ENCODE data around the gene TMPRSS3. TPM values are rescaled to one million over a fixed set of nuclear protein-coding genes. Genes with fewer than 3 reads are reported as not detected.
A peak's percentile ranks its signal among the peaks of the same experiment; 100 is the strongest.

The TMPRSS3 gene
- total and polyA plus RNA-seq, 7 donors, result 0.16 to 1.3 (median 0.60) TPM; not detected in 4

DNA sequence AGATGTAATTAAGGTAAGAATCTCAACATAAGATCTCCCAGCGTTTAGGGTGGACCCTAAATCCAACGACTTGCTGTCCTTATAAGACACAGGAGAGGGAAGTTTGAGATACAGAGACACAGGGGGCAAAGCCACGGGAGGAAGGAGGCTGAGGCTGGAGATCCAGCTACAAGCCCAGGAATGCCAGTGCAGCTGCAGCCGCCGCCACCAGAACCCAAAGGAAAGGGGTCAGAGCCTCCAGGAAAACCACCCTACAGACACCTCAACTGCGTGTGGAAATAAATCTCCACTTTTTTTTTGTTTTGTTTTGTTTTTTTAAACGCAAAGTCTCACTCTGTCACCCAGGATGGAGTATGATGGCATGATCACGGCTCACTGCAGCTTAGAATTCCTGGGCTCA is 17.4 kb downstream of the TMPRSS3 start:
- H3K4me1 ChIP-seq, result no peaks in the 10 kb centered on the region
- H3K9me3 ChIP-seq, result peaks cover 0 to 4% (median 0%) of the 10 kb centered on the region in 4 donors
- no peak for DNase-seq
- no peak overlapping the region for H3K4me3 ChIP-seq
- no peak overlapping the region for H3K27ac ChIP-seq
- no peaks in the 10 kb centered on the region for H3K36me3 ChIP-seq
- peaks cover 0 to 26% (median 20%) of the 10 kb centered on the region in 3 donors for H3K27me3 ChIP-seq
- TF ChIP-seq POLR2AphosphoS5 (IDR thresholded peaks at IDR 0.05) (no peak), EP300 (IDR thresholded peaks at IDR 0.05) (no peak)
- TF ChIP-seq, protein P1, sequence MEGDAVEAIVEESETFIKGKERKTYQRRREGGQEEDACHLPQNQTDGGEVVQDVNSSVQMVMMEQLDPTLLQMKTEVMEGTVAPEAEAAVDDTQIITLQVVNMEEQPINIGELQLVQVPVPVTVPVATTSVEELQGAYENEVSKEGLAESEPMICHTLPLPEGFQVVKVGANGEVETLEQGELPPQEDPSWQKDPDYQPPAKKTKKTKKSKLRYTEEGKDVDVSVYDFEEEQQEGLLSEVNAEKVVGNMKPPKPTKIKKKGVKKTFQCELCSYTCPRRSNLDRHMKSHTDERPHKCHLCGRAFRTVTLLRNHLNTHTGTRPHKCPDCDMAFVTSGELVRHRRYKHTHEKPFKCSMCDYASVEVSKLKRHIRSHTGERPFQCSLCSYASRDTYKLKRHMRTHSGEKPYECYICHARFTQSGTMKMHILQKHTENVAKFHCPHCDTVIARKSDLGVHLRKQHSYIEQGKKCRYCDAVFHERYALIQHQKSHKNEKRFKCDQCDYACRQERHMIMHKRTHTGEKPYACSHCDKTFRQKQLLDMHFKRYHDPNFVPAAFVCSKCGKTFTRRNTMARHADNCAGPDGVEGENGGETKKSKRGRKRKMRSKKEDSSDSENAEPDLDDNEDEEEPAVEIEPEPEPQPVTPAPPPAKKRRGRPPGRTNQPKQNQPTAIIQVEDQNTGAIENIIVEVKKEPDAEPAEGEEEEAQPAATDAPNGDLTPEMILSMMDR (IDR thresholded peaks at IDR 0.05), result no peak
- intact Hi-C loops (cut with DNase I), result no loop called here
- WGBS, 2 donors, result 84 to 88% methylated on average over 8 of the region's 8 CpGs

DNA sequence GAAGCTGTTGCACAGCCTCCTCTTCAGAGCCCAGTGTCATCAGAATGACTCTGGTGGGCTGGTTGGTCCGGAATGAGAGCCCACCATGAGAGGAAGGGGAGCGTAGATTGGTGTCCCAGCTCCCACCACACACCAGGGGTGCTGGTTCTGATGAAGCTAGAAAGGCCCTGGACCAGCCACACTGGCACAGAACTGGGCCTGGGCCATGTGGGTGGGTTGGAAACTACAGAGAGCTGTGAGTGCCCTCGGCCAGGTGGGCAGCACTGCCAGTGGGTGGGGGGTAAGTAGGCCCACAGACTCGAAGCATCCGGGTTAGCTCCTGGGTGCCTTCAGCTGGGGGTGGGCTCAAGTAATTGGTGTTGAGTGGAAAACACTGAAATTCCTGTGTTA is 17.9 kb downstream of the TMPRSS3 start:
- H3K27me3 ChIP-seq, result peaks cover 0 to 26% (median 20%) of the 10 kb centered on the region in 3 donors
- peaks cover 0 to 4% (median 0%) of the 10 kb centered on the region in 4 donors for H3K9me3 ChIP-seq
- intact Hi-C loops (cut with DNase I), result no loop called here
- no peak overlapping the region for H3K4me3 ChIP-seq
- H3K4me1 ChIP-seq, result no peaks in the 10 kb centered on the region
- no peak for DNase-seq
- no peaks in the 10 kb centered on the region for H3K36me3 ChIP-seq
- 85 to 91% methylated on average over 5 of the region's 5 CpGs for WGBS, 2 donors
- no peak for TF ChIP-seq POLR2A (IDR thresholded peaks at IDR 0.05)
- no peak for TF ChIP-seq POLR2AphosphoS5 (IDR thresholded peaks at IDR 0.05)
- TF ChIP-seq, protein P1 (IDR thresholded peaks at IDR 0.05), result no peak
- TF ChIP-seq EP300 (IDR thresholded peaks at IDR 0.05), result no peak
- H3K27ac ChIP-seq, result no peak overlapping the region

DNA sequence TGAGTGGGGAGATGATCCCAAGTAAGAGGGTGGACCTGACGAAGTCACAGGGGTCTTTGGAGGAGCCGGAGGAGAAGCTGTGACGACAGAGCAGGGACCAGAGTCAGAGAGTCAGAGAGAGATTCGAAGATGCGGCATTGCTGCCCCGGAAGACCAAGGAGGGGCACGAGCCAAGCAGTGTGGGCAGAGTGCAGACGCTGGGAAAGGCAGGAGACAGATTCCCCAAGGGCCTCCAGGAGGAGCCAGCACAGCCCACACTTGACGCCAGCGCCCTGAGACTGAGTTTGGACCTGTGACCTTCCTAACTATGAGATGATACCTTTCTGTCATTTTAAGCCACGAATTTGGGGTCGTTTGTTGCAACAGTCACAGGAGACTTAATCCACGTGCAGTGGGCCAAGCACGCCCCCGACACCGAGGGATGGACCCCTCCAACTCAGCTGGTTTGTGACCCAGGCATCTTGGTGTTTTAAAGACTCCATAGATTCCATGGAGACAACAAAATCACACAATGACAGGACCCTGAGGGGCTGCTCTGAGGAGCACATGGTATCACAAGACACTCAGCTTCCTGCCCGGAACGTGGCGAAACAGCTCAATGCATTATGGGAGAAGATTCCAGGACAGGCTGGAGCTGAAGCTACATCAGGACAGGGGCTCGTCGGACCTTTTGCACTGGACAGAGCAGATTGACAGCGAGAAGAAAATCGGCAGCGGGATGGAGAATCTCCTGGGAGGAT is 18.5 kb downstream of the TMPRSS3 start:
- no peak overlapping the region for H3K4me3 ChIP-seq
- no peak overlapping the region for H3K27ac ChIP-seq
- peaks cover 0 to 4% (median 0%) of the 10 kb centered on the region in 4 donors for H3K9me3 ChIP-seq
- intact Hi-C loops (cut with DNase I), result no loop called here
- 85 to 90% methylated on average over 24 of the region's 24 CpGs for WGBS, 2 donors
- peak; percentile 45 for DNase-seq
- no peaks in the 10 kb centered on the region for H3K4me1 ChIP-seq
- H3K36me3 ChIP-seq, result no peaks in the 10 kb centered on the region
- peaks cover 0 to 26% (median 20%) of the 10 kb centered on the region in 3 donors for H3K27me3 ChIP-seq
- TF ChIP-seq EP300 (IDR thresholded peaks at IDR 0.05) (no peak), POLR2AphosphoS5 (IDR thresholded peaks at IDR 0.05) (no peak), POLR2A (IDR thresholded peaks at IDR 0.05) (no peak)
- TF ChIP-seq, protein P1 (IDR thresholded peaks at IDR 0.05), result no peak

DNA sequence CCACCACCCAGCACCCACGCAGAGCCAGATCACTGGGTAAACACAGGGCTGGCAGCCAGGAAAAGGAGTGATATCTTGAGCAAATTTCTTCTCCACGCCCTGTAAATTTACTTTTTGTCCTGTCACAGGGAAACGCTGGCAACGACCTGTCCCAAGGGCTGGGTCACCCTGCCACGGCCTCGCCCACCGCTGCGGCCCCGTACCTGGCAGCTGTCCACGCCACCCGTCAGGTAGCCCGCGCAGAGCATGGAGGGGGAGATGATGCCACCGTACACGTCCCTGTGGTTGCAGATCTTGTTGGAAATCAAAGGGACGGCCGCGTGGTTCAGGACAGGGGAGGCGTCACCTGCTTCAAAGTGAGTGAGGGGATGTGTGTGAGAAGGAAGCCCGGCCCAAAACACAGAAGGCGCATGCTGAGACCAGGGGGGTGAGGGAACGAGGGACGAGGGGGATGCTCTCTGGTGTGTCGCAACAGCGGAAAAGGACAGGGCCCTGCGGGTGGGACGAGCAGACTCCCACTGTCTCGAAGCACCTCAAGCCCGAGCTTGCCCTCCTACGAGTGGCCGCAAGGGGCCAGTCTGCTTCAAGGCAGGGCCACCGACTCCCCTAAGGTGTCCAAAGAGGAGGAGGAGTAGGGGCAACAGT is 19.4 kb downstream of the TMPRSS3 start:
- intact Hi-C loops (cut with DNase I), result no loop called here
- no peak overlapping the region for H3K27ac ChIP-seq
- H3K9me3 ChIP-seq, result no peaks in the 10 kb centered on the region
- H3K4me3 ChIP-seq, result no peak overlapping the region
- TF ChIP-seq POLR2A (IDR thresholded peaks at IDR 0.05) (no peak), EP300 (IDR thresholded peaks at IDR 0.05) (no peak), POLR2AphosphoS5 (IDR thresholded peaks at IDR 0.05) (no peak)
- TF ChIP-seq, protein P1 (IDR thresholded peaks at IDR 0.05), result no peak
- DNase-seq, result no peak
- H3K36me3 ChIP-seq, result no peaks in the 10 kb centered on the region
- no peaks in the 10 kb centered on the region for H3K4me1 ChIP-seq
- peaks cover 0 to 26% (median 20%) of the 10 kb centered on the region in 3 donors for H3K27me3 ChIP-seq
- WGBS, 2 donors, result 36 to 72% methylated on average over 32 of the region's 32 CpGs
